GM19193 (cell line): ENCODE results near the gene OR6N1.

ENCODE experiments used
- POLR2A ChIP-seq: IDR thresholded peaks from 4 replicates; pipeline ENCODE4 v1.6.1; 2011; ENCODE audit not compliant: insufficient read depth, insufficient read length; ENCODE audit errors: extremely low read depth

The OR6N1 gene

GRCh38 chr1:158794247-158794646, 22.3 kb upstream of the OR6N1 start:
- TF ChIP-seq POLR2A, result no peak

- no peak for TF ChIP-seq POLR2A
These were observed 21.6 kb upstream of the OR6N1 start for GRCh38 chr1:158793604-158794003.

- TF ChIP-seq POLR2A, result no peak
These were observed 9.1 kb upstream of the OR6N1 start, which contains the start of gene OR6N2 for GRCh38 chr1:158781104-158781503. OR6N2 (minus strand) TSS chr1:158781204; CDS start chr1:158777635, 3,569 bp downstream.

- no peak for TF ChIP-seq POLR2A
These were observed 17.6 kb downstream of the OR6N1 start, which contains the start of gene OR6K6 for GRCh38 chr1:158754420-158754819. OR6K6 (plus strand) TSS chr1:158754720; CDS start chr1:158754888, 168 bp downstream.

- TF ChIP-seq POLR2A, result no peak
These were observed 19.8 kb downstream of the OR6N1 start for GRCh38 chr1:158752155-158752712.

- TF ChIP-seq POLR2A, result no peak
These were observed 36.1 kb downstream of the OR6N1 start for GRCh38 chr1:158735848-158736247.

GRCh38 chr1:158732524-158732923, 39.5 kb downstream of the OR6N1 start:
- no peak for TF ChIP-seq POLR2A

- TF ChIP-seq POLR2A, result no peak
These were observed 40.3 kb downstream of the OR6N1 start for GRCh38 chr1:158731707-158732106.

GRCh38 chr1:158730453-158730852, 41.5 kb downstream of the OR6N1 start:
- no peak for TF ChIP-seq POLR2A

- no peak for TF ChIP-seq POLR2A
These were observed 43.3 kb downstream of the OR6N1 start for GRCh38 chr1:158728510-158729225.

GRCh38 chr1:158724442-158724841, 47.6 kb downstream of the OR6N1 start:
- TF ChIP-seq POLR2A, result no peak

GRCh38 chr1:158720620-158721019, 51.4 kb downstream of the OR6N1 start, which contains the start of gene OR6K3:
OR6K3 (minus strand) TSS chr1:158720720; CDS start chr1:158718115, 2,605 bp downstream.
- TF ChIP-seq POLR2A, result no peak

GRCh38 chr1:158719664-158720063, 52.3 kb downstream of the OR6N1 start:
- no peak for TF ChIP-seq POLR2A

- TF ChIP-seq POLR2A, result no peak
These were observed 54.7 kb downstream of the OR6N1 start for GRCh38 chr1:158717344-158717743.

- no peak for TF ChIP-seq POLR2A
These were observed 55.7 kb downstream of the OR6N1 start for GRCh38 chr1:158716335-158716734.

- TF ChIP-seq POLR2A, result no peak
These were observed 57.2 kb downstream of the OR6N1 start for GRCh38 chr1:158714754-158715153.
